ENCODE measurements around the gene CROCC2.
A peak's percentile ranks its signal among the peaks of the same experiment; 100 is the strongest.
"Not testable (repeated sequence)": the region's sequence is repeated elsewhere in the genome, so short reads cannot be mapped to it uniquely, and the experiment has no call there.

CROCC2 gene

DNA sequence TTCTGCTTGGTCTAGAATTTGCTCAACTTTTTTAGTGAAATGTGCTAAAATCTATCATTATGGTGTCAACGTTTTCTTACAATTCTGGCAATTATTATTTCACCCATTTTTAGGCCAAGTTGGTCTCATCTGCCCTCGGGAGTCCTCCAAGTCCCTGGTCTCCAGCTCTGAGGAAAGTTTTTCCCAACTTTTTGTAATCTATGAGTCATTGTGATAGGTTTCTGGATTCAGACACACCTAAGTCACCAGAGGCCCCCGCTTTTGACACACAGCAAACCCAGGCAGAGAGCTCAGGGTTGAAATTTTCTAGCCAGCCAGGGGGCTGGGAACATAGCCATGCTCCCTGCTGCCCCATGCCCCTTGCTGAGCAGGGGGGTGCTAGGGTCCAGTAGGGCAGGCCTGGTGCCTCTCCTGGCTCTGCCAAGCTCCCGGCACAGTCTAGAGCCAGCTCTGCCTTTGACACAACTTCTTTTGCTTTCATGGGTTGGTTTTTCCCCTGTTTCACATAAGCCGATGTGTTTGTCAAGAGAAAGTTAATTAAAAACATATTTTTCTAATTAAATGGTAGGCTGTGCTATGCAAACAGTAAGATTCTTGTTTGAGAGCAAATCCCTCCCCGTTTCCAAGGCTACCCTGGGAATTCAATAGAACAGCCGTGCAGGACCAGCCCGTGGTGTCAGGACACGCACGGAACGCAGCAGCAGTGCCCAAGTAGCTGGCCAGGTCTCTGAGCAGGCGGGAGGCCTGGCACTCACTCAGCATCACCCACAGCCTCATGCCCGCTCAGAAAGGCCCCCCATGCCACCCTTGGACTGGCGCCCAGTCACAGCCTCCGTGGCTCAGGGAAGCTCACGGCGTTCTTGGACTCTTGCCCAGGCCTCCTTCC, 66.7 kb downstream of the CROCC2 start:
- no peak for DNase-seq

DNA sequence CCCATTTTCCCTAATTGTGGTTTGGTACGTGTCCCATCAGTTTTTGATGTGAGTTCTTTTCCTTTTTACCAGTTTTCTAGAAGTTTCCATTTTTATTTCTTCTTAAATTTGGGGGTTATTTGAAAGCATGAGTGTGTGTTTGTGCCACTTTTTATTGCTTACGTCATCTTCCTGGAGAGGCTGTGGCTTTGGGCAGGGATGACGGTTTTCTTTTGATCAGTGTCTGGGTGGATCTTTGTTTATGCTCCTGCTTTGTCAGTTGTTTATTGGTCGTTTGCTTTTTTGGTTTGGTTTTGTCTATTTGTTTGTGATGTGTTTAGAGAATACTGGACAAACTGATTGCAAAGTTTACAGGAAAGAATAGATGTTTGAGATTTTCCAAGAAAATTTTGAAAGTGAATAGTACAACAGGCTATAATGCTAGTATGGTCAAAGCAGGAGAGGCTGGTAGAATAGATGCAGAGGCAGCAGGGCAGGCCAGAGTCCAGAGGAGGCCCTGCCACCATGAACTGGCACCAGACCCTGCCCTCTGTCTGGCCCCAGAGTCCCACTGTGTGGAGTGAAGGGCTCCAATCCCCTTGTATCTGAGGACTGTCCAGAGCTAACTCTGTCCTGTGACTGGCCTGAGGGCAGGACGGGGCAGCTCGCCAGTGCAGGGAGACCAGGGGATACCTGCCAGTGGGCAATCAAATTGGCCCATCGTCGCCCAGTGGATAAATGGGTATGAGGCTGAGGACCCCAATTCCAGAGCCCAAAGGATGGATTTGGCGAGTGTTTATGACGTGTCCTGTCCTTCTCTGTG, 68.8 kb downstream of the CROCC2 start:
- DNase-seq = no peak

- not testable (repeated sequence) for DNase-seq
These were observed 69.8 kb downstream of the CROCC2 start for GRCh38 chr2:240975903-240976302.

DNA sequence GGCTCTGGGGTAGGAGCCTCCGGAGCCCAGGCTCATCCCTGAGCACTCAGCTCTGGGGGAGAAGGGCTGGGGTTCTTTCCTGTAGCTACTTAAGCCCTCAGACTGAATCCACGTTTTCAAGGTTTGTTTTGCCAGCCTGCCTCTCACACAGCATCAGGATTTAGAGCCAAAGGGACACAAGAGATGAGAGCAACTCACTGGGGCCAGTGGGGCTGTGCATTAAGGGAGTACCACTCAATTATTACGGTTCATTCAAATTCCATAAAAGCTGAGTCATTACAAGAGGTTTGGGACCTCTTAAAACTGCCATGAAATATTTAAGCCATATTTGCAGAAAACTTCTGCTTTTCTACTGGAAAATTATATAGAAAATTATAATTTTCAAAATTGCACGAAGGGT, 75.1 kb downstream of the CROCC2 start:
- DNase-seq = no peak

DNA sequence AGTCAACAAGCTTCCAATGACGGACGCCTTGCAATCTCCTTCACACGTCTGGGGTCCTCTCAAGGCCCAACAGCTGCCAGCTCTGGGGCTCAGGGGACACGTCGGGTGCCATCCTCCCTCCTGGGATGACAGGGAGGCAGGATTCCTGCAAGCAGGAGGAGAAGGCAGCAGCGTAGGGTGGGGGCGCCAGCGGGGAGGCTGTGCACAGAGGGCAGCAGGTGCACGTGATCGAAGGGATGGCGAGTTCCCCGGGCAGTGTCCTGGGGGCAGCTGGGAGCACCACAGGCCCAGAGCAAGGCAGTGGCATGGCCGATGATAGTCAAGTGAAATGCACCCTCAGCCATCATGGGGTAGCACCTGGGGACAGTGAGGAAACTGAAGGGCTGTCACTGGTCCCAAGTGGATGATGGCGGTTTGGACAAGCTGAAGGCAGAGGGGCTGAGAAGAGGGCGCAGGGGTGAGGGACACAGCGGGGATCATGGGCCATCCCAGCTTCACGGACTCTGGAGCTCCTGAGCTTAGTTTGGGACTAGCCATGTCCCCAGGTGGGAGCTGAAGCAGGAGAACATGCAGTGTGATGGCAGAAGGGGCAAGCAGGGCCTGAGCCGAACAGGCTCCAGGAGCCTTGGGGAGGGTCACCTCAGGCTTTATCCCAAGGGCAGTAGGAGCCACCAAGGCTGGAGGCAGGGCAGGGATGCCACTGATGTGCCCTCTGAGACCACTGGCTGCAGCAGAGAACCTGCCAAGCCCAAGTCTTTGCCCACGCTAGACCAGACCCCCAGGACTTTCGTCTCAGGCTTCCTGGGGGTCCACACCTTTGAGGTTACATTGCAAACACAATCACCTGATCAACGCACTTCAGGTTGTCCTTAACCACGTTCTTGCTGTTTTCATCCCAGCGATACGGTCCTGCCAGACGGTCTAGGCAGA, 76.0 kb downstream of the CROCC2 start:
- no peak for DNase-seq

DNA sequence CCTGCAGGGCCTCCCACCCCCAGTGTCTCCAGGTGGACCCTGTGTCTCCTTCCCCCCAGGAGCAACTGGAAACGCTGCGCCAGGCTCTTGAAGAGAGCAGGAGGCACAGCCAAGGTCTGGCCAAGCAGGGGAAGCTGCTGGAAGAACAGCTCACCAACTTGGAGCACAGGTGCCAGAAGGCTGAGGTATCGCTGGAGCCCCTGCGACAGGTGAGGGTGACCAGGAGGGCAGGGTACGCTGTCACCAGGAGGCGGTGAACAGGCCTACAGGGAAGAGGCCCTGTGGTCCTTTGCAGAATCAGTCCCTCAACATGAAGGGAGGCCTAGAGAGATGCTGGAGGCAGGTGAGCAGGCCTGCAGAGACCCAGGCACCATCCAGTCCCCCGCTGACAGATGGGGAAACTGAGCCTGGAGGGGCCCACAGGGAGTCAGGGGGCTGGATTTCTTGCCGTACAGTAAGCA, 76.7 kb downstream of the CROCC2 start:
- no peak for DNase-seq

DNA sequence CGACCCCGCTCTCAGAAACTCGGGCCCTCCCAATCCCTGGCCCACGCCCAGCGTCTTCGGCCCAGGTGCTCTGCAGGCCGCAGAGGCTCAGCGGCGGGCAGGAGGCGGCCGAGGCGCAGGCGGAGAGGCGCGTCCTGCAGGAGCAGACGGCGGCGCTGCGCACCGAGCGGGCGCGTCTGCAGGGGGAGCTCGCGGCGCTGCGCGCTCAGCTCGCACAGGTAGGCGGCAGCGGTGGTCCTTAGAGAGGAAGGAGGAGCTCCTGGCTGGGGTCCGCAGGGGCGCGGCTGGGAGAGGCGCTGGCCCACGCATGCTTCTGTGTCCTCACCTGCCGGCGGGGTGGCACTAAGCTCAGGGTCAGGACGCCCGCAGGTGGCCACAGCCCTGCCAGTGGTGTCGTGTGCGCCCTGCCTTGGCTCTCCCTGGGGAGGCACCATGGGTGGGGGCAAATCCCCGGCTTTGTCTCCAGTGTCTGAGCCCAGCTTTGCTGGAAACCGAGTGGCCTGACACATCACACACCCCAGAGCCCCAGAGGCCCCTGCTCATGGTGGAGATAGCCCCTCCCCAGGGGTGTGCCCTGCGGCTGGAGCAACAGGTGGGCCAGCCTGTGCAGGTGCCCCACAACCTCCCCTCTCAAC, 77.3 kb downstream of the CROCC2 start:
- no peak for DNase-seq

DNA sequence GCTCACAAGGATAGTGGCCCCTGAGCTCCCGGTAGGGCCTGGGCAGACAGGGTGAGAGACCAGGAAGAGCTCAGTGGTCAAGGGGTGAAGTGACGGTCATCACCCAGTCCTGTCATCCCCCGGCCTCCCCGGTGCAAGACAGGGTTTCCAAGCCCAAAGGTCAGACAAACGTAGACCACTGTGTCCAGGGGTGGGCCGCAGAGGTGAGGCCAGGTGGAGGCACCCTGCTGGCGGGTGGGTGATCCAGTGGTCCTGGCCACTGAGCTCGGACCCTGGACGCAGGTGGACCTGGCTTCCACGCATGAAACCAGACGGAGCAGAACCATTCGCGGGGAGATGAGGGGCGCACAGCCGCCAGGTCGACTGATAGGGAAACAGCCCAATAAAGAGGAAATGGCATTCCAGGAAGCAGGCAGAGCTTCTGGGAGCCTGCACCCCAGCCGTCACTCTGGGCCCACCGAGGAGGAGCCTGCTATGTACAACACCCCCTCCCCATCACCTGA, 77.9 kb downstream of the CROCC2 start:
- DNase-seq = no peak

- DNase-seq = no peak
These were observed 80.0 kb downstream of the CROCC2 start for GRCh38 chr2:240985881-240986786.

DNA sequence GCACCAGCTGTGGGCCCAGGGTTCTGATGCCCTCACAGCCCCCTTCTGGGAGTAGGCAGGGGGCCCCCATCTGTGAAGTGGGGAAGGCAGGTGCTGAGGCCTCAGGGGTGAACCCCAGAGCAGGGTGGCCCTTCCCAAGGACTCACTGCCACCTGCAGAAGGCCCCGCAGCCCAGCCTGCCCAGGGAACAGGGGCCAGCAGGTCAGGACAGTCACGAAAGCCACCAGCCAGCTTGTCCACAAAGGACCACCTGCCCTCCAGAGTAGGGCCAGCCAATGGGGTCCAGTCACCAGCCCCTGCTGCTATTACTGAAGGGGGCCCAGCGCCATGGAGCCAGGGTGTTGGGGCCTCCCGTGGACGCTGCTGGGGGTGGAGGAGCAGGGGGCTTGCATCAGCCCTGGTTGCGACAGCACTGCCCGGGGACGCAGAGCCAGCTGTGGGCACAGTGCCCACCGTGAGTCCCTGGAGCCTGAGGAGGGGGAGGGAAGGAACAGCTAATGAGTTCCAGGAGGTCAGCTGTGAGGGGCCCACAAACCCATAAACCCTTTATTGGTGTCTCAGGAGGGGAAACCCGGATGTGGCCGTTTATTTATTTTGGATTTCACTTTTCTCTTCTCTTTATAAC, 80.8 kb downstream of the CROCC2 start:
- DNase-seq = peak; percentile 69

DNA sequence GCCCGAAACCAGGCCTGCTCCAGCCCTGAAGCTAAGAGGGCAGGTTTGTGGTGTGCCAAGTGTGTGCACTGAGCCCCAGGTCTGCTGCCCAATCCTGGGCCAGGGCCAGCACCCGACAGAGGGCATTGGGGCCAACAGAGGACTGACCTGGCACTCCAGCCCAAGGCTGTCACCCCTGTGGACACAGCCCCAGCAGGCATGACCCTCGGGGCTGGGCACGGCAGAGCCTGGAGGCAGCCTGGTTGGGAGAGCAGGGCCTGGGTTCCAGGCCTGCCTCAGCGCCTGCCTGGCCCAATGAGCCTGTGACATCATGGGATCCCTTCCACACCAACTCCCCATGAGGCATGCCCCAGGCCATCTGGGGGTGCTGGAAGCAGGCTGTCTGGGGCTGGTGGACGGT, 81.5 kb downstream of the CROCC2 start:
- DNase-seq = no peak

- no peak for DNase-seq
These were observed 82.0 kb downstream of the CROCC2 start for GRCh38 chr2:240988146-240988545.

- no peak for DNase-seq
These were observed 82.6 kb downstream of the CROCC2 start for GRCh38 chr2:240988571-240989271.

DNA sequence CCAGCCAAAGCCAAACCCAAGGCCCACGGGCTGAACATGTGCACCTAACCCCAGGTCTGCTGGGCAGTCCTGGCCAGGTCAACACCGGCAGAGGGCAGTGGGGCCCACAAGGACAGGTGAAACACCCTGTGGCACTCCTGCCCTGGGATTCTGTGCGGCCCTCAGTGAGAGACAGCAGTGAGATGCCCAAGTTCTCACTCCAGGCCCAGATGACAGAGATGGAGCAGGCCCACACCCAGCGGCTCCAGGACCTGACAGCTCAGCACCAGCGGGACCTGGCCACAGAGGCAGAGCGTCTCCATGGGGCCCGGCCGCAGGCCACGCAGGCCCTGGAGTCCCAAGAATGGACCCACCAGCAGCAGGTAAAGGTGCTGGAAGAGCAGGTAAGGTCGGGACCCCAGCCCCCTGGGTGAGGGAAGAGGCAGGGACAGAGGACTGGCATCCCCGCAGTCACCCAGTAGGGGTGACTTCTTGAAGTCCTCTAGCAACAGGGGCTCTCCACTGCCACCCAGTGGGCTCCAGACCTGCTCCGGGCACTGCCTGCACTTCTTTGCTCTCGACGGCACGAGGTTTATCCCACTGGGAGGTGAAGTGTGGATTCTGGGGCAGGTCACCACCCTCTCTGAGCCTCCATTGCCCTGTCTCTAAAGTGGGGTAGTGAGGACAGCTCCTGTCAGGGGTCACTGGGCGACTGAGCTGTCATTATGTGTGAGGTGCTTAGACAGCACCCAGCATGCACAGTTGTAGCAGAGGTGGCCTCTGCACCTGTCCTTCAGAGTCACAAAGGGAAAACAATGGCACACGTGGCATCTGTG, 83.5 kb downstream of the CROCC2 start:
- peak; percentile 36 for DNase-seq

DNA sequence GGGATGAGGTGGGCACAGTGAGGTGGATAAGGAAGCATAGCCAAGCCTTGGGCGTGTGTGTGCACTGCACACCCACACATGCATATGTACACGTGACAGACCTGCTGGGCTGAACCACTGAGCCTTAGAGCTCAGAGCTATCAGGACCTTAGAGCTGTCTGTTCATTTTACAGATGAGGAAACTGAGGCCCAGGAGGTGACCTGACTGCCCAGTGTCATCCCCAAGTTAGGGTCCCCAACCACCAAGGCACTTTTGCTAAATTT, 84.1 kb downstream of the CROCC2 start:
- no peak for DNase-seq

GRCh38 chr2:240990726-240991377, 84.7 kb downstream of the CROCC2 start:
- no peak for DNase-seq

DNA sequence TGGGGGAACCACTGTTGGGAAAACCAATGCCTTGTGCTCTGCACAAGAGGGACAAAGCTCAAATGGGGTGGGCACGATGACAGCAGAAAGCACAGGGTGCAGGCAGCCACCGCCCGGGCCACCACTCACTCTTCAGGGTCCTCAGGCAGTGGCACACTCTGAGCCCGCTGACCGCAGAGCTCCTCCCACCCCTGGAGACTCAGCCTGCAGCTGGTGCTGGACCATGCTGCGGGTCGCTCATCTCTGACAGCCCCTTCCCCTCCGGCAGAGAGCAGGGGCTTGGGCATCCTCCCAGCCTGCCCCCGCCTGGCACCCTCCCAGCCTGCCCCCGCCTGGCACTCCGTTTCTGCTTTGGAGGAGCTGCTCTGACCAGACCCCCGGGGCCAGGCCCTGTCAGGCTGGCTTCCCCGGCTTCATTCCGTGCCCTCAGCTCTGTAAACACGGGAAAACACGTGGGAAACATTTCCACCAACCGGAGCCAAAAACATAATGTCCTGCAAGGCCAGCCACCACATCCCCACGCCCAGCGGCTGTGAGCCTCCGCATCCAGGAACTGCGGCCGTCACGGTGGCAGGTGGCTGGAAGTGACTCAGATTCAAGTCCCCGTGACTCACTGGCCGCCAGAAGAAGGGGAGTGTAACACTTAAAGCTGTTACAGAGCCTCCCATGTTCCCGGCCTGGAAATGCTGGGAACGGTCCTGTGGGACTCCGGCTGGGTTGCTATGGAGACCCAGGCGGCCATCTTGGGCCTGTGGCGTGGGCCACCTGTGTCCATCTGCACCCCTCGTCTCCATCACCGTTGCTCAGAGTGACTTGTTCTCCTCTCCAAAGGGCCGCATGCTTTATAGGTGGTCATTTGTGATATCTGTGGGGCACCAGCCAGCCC, 85.5 kb downstream of the CROCC2 start:
- DNase-seq = peak; percentile 86
